ENCODE results near the gene MAD1L1. TPM values are rescaled to one million over a fixed set of nuclear protein-coding genes. Genes with fewer than 3 reads are reported as not detected.

Gene MAD1L1
- total RNA-seq, 1 donor from 2014 or later: 32.3 TPM

GRCh38 chr7:1846331-1847065 is 386.2 kb downstream of the MAD1L1 start:
- H3K27ac Mint-ChIP-seq (ENCODE audit: unreplicated experiment): no peak overlapping the region
- no peaks in the 10 kb centered on the region for H3K9me3 ChIP-seq (ENCODE audit: insufficient read depth, low read depth, low read length)

DNA sequence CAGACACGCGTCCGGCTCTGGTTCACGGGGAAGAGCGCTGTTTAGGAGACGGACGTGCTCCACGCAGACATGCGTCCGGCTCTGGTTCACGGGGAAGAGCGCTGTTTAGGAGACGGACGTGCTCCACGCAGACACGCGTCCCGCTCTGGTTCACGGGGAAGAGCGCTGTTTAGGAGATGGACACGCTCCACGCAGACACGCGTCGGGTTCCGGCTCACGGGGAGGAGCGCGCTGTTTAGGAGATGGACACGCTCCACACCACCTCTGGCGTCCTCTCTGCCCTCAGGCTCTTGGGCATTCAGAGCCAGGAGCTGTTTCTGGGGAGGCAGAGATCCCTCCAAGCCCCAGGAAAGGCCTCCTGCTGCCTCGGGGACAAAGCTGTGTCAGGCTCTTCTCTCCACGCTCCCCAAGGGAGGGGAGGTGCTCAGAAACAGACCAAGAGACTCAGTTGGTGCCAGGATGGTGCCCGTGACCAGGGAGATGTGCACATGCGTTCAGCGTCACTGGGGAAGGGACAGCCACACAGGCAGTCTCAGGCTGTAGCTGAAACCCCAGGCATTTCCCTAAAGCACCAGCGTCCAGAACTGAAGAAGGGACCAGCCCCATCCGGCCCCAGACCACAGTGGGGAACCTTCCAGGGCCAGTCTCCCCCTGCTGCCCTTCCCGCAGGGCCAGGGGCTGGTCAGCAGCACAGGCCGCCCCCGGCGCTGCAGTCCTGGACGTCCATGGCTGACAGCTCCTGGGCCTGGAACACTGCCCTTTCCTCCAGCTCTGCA is 387.0 kb downstream of the MAD1L1 start:
- H3K79me2 ChIP-seq (ENCODE audit: insufficient read depth, low read length): no peaks in the 10 kb centered on the region
- H2AFZ ChIP-seq (ENCODE audit: low read depth, low read length): no peak overlapping the region
- peaks cover 10% of the 10 kb centered on the region for H3K36me3 Mint-ChIP-seq (ENCODE audit: low read depth, unreplicated experiment)
- peaks cover 13% of the 10 kb centered on the region for H4K20me1 ChIP-seq (ENCODE audit: insufficient read depth, low read length)
- H3K9ac ChIP-seq (ENCODE audit: low read length): no peak overlapping the region
- DNase-seq (ENCODE audit: low read depth): no peak
- H3K4me1 ChIP-seq (ENCODE audit: insufficient read depth, low read length): peaks cover 5% of the 10 kb centered on the region
- no peak overlapping the region for H3K4me3 ChIP-seq (ENCODE audit: insufficient read depth, low read depth, low read length)
- no peak overlapping the region for H3K27ac ChIP-seq (ENCODE audit: low read depth, low read length)
- no peak for TF ChIP-seq EZH2 (IDR thresholded peaks at IDR 0.05; ENCODE audit: insufficient read depth, low read length)
- TF ChIP-seq, protein P1, sequence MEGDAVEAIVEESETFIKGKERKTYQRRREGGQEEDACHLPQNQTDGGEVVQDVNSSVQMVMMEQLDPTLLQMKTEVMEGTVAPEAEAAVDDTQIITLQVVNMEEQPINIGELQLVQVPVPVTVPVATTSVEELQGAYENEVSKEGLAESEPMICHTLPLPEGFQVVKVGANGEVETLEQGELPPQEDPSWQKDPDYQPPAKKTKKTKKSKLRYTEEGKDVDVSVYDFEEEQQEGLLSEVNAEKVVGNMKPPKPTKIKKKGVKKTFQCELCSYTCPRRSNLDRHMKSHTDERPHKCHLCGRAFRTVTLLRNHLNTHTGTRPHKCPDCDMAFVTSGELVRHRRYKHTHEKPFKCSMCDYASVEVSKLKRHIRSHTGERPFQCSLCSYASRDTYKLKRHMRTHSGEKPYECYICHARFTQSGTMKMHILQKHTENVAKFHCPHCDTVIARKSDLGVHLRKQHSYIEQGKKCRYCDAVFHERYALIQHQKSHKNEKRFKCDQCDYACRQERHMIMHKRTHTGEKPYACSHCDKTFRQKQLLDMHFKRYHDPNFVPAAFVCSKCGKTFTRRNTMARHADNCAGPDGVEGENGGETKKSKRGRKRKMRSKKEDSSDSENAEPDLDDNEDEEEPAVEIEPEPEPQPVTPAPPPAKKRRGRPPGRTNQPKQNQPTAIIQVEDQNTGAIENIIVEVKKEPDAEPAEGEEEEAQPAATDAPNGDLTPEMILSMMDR (IDR thresholded peaks at IDR 0.05; ENCODE audit: insufficient read depth, low read depth, low read length): no peak
- FAIRE-seq: no peak
- H3K4me1 Mint-ChIP-seq (ENCODE audit: low read depth, unreplicated experiment): no peaks in the 10 kb centered on the region
- no peaks in the 10 kb centered on the region for H3K27me3 ChIP-seq (ENCODE audit: insufficient read depth, low read length)
- H3K36me3 ChIP-seq (ENCODE audit: insufficient read depth, low read length): no peaks in the 10 kb centered on the region
- no peaks in the 10 kb centered on the region for H3K9me3 ChIP-seq (ENCODE audit: insufficient read depth, low read depth, low read length)
- H3K9me3 Mint-ChIP-seq (ENCODE audit: unreplicated experiment): no peaks in the 10 kb centered on the region
- no peak overlapping the region for H3K4me2 ChIP-seq (ENCODE audit: low read length)
- no peak overlapping the region for H3K27ac Mint-ChIP-seq (ENCODE audit: unreplicated experiment)
- no peak overlapping the region for H3K4me3 Mint-ChIP-seq (ENCODE audit: unreplicated experiment)
- H3K27me3 Mint-ChIP-seq (ENCODE audit: low read depth, unreplicated experiment): peaks cover 6% of the 10 kb centered on the region

More at GRCh38 chr7:1846331-1847065, 386.2 kb downstream of the MAD1L1 start:
- no peak overlapping the region for H3K27ac ChIP-seq (ENCODE audit: low read depth, low read length)
- no peak overlapping the region for H3K4me3 Mint-ChIP-seq (ENCODE audit: unreplicated experiment)
- H3K4me3 ChIP-seq (ENCODE audit: insufficient read depth, low read depth, low read length): no peak overlapping the region
- no peaks in the 10 kb centered on the region for H3K79me2 ChIP-seq (ENCODE audit: insufficient read depth, low read length)
- TF ChIP-seq, protein P1 (IDR thresholded peaks at IDR 0.05; ENCODE audit: insufficient read depth, low read depth, low read length): no peak
- TF ChIP-seq EZH2 (IDR thresholded peaks at IDR 0.05; ENCODE audit: insufficient read depth, low read length): no peak
- no peaks in the 10 kb centered on the region for H3K4me1 Mint-ChIP-seq (ENCODE audit: low read depth, unreplicated experiment)
- no peaks in the 10 kb centered on the region for H3K9me3 Mint-ChIP-seq (ENCODE audit: unreplicated experiment)
- peaks cover 5% of the 10 kb centered on the region for H3K4me1 ChIP-seq (ENCODE audit: insufficient read depth, low read length)
- H3K27me3 Mint-ChIP-seq (ENCODE audit: low read depth, unreplicated experiment): peaks cover 6% of the 10 kb centered on the region
- no peak for DNase-seq (ENCODE audit: low read depth)
- no peak for FAIRE-seq
- no peaks in the 10 kb centered on the region for H3K27me3 ChIP-seq (ENCODE audit: insufficient read depth, low read length)
- no peak overlapping the region for H2AFZ ChIP-seq (ENCODE audit: low read depth, low read length)
- no peak overlapping the region for H3K4me2 ChIP-seq (ENCODE audit: low read length)
- H4K20me1 ChIP-seq (ENCODE audit: insufficient read depth, low read length): peaks cover 13% of the 10 kb centered on the region
- H3K9ac ChIP-seq (ENCODE audit: low read length): no peak overlapping the region
- no peaks in the 10 kb centered on the region for H3K36me3 ChIP-seq (ENCODE audit: insufficient read depth, low read length)
- peaks cover 10% of the 10 kb centered on the region for H3K36me3 Mint-ChIP-seq (ENCODE audit: low read depth, unreplicated experiment)
